ENCODE data around the gene PTPRH. TPM values are rescaled to one million over a fixed set of nuclear protein-coding genes. Genes with fewer than 3 reads are reported as not detected.
A peak's percentile ranks its signal among the peaks of the same experiment; 100 is the strongest.

Gene PTPRH
- total RNA-seq, 1 donor from 2014 or later: not detected

GRCh38 chr19:55132453-55133129 lies 76.7 kb downstream of the PTPRH start:
- Mint-ChIP-seq H3K27ac (ENCODE audit: unreplicated experiment) (no peak overlapping the region), H3K9me3 (ENCODE audit: unreplicated experiment) (no peaks in the 10 kb centered on the region), H3K4me3 (ENCODE audit: unreplicated experiment) (no peak overlapping the region), H3K36me3 (ENCODE audit: low read depth, unreplicated experiment) (no peaks in the 10 kb centered on the region), H3K27me3 (ENCODE audit: unreplicated experiment) (peaks cover 6% of the 10 kb centered on the region), H3K4me1 (ENCODE audit: unreplicated experiment) (peaks cover 9% of the 10 kb centered on the region)
- TF ChIP-seq CTCF (IDR thresholded peaks at IDR 0.05; ENCODE audit: unreplicated experiment): no peak
- no peak for DNase-seq (ENCODE audit: low spot score)

GRCh38 chr19:55131421-55131820 lies 77.9 kb downstream of the PTPRH start:
- DNase-seq (ENCODE audit: low spot score): no peak
- Mint-ChIP-seq H3K27me3 (ENCODE audit: unreplicated experiment) (peaks cover 5% of the 10 kb centered on the region), H3K9me3 (ENCODE audit: unreplicated experiment) (no peaks in the 10 kb centered on the region), H3K4me3 (ENCODE audit: unreplicated experiment) (no peak overlapping the region), H3K36me3 (ENCODE audit: low read depth, unreplicated experiment) (no peaks in the 10 kb centered on the region), H3K4me1 (ENCODE audit: unreplicated experiment) (peaks cover 9% of the 10 kb centered on the region), H3K27ac (ENCODE audit: unreplicated experiment) (no peak overlapping the region)
- TF ChIP-seq CTCF (IDR thresholded peaks at IDR 0.05; ENCODE audit: unreplicated experiment): no peak

Small RNA genes within 50 kb of the gene (microRNA-seq; reads per million reads assigned to microRNA genes)
- gene MIR6802 (ENCODE audit: unreplicated experiment) (1.3 reads per million, percentile 19 among the genes with 10 or more reads in this experiment), gene MIR6803 (ENCODE audit: unreplicated experiment) (2.4 reads per million, percentile 33 among the genes with 10 or more reads in this experiment), gene MIR6804 (ENCODE audit: unreplicated experiment) (3.9 reads per million, percentile 44 among the genes with 10 or more reads in this experiment)

Other genes with a start within 250 kb of the PTPRH start
- 0.31 TPM for gene NLRP2, start 243.1 kb downstream of the PTPRH start, total RNA-seq (ENCODE audit: unreplicated experiment)
- 1.2 TPM for gene GP6, start 171.2 kb downstream of the PTPRH start, total RNA-seq (ENCODE audit: unreplicated experiment)
- 13.5 TPM for gene RDH13, start 146.4 kb downstream of the PTPRH start, total RNA-seq (ENCODE audit: unreplicated experiment)
- 24.6 TPM for gene EPS8L1, start 133.6 kb downstream of the PTPRH start, total RNA-seq (ENCODE audit: unreplicated experiment)
- gene PPP1R12C, start 91.9 kb downstream of the PTPRH start, total RNA-seq (ENCODE audit: unreplicated experiment): 136 TPM
- gene TNNT1, start 60.3 kb downstream of the PTPRH start, total RNA-seq (ENCODE audit: unreplicated experiment): 2.8 TPM
- gene TNNI3, start 51.8 kb downstream of the PTPRH start, total RNA-seq (ENCODE audit: unreplicated experiment): not detected
- gene DNAAF3, start 42.9 kb downstream of the PTPRH start, total RNA-seq (ENCODE audit: unreplicated experiment): 2.2 TPM
- gene SYT5, start 29.2 kb downstream of the PTPRH start, total RNA-seq (ENCODE audit: unreplicated experiment): 1.6 TPM
- gene TMEM86B, start 19.3 kb upstream of the PTPRH start, total RNA-seq (ENCODE audit: unreplicated experiment): 4.1 TPM
- 65.6 TPM for gene PPP6R1, start 49.5 kb upstream of the PTPRH start, total RNA-seq (ENCODE audit: unreplicated experiment)
- gene HSPBP1, start 70.6 kb upstream of the PTPRH start, total RNA-seq (ENCODE audit: unreplicated experiment): 24.6 TPM
- 14.1 TPM for gene BRSK1, start 74.5 kb upstream of the PTPRH start, total RNA-seq (ENCODE audit: unreplicated experiment)
- not detected for gene TMEM150B, start 115.8 kb upstream of the PTPRH start, total RNA-seq (ENCODE audit: unreplicated experiment)
- gene KMT5C, start 130.4 kb upstream of the PTPRH start, total RNA-seq (ENCODE audit: unreplicated experiment): 18.4 TPM
- not detected for gene COX6B2, start 145.2 kb upstream of the PTPRH start, total RNA-seq (ENCODE audit: unreplicated experiment)
- not detected for gene GARIN5B, start 153.8 kb upstream of the PTPRH start, total RNA-seq (ENCODE audit: unreplicated experiment)
- gene IL11, start 161.0 kb upstream of the PTPRH start, total RNA-seq (ENCODE audit: unreplicated experiment): 0.21 TPM
- gene TMEM190, start 167.3 kb upstream of the PTPRH start, total RNA-seq (ENCODE audit: unreplicated experiment): not detected
- gene TMEM238, start 174.8 kb upstream of the PTPRH start, total RNA-seq (ENCODE audit: unreplicated experiment): 0.64 TPM
- 3,792 TPM for gene RPL28, start 176.4 kb upstream of the PTPRH start, total RNA-seq (ENCODE audit: unreplicated experiment)
- gene UBE2S, start 198.3 kb upstream of the PTPRH start, total RNA-seq (ENCODE audit: unreplicated experiment): 56.2 TPM
- not detected for gene SHISA7, start 233.8 kb upstream of the PTPRH start, total RNA-seq (ENCODE audit: unreplicated experiment)

All from endothelial cell (in vitro differentiated cells).